Stromal cell of bone marrow (primary cell): Measurements from ENCODE around the gene MUCL3.
"Not testable (repeated sequence)": the region's sequence is repeated elsewhere in the genome, so short reads cannot be mapped to it uniquely, and the experiment has no call there.

Source experiments
- DNase-seq: peaks from one replicate; pipeline ENCODE4 v3.0.0-alpha.2; 2012; ENCODE audit warnings: low read depth

MUCL3 gene

DNA sequence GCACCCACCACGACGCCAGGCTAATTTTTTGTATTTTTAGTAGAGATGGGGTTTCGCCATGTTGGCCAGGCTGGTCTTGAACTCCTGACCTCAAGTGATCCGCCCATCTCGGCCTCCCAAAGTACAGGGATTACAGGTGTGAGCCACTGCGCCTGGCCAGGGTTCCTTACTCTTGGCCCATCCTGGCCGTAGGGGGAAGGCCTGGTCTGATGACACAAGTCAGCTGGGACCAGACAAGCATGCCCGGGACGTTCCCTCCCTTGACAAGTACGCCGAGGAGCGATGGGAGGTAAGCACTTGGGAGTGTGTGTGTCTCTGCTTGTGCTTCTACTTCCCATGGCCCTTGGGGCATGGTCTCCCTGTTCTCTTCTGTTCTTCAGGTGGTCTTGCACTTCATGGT lies 30.3 kb upstream of the MUCL3 start:
- DNase-seq: not testable (repeated sequence)

DNA sequence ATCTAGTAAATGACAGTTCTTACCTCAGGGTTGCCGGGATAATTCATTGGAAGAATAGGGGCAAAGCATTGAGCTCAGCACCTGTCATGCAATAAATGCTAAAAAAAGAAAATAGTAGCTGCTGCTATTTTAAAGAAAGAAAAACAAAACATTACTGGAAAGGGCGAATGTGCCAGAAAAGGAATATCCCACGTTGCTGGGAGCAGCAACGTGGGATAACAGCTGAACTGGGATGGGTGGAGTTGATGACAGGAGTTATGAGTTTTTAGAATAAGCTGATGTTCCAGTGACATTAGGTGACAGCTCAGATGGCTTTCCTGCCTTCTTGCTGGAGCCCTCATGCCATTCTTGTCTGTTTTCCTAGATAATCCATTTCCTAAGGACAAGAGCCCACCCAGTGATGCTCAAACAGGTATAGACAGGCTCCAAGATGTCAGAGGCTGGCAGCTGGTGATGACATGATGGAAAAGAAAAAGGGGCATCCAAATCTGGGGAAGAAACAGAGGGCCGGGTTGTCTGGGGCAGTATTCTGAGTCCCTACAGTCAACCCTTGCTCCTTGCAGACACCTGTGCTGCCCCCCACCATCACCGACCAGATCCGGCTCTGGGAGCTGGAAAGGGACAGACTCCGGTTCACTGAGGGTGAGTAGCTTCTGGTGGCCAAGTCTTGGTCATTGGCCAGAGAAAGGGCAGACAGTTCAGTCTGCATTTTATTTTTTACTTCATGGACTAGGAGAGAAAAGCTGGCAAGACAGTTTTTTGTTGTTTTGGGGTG lies 27.8 kb upstream of the MUCL3 start:
- no peak for DNase-seq

DNA sequence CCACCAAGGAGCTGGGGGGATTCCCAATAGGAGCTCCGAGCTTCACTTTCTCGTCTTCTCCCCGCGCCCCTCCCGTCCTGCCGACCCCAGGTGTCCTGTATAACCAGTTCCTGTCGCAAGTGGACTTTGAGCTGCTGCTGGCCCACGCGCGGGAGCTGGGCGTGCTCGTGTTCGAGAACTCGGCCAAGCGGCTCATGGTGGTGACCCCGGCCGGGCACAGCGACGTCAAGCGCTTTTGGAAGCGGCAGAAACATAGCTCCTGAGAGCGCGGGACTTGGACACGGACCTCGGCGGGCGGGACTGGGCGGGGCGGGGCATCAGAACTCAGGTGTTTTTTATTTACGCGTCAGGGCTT lies 27.1 kb upstream of the MUCL3 start:
- DNase-seq: no peak

DNA sequence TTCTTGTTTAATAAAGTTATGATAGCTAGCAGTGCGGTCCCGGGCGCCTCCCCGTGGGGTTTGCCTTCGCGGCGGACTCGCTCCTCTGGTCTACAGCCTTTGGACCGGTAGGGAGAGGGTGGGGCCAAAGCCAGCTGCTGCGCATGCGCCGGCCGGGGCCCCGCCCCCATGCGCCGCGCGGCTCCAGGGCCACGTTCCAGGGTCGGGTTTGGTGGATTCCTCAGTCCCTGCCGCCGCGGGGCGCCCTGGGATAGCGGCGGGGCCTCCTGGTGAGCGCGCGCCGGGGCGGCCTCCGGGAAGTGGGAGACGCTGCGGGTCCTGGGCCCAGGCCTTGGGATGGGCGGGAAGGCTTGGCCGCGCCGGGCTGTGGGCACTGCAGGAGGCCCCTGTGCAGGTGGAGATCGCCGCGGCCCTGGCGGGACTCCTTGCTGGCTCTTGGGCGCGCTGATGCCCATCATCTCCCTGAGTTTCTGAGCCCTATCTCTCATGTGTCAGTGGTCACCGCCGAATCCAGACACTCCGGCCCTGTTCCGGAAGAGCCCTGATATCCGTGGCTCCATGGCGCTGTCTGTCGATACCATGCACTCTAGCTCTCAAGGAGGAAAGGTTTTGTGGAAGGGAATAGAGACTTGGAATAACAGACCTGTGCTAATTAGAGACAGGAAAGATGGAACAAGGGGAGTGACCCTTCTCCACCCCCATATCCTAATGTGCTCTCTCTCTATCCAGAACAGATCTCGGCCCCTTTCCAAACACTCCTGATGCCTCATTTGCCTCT lies 26.5 kb upstream of the MUCL3 start, which contains the start of gene VARS2:
Gene VARS2, plus strand, starts transcription at position 163 of the 778 bp plus-strand sequence. Its CDS starts 599 bp downstream, at position 762.
- peak; percentile 81 for DNase-seq

DNA sequence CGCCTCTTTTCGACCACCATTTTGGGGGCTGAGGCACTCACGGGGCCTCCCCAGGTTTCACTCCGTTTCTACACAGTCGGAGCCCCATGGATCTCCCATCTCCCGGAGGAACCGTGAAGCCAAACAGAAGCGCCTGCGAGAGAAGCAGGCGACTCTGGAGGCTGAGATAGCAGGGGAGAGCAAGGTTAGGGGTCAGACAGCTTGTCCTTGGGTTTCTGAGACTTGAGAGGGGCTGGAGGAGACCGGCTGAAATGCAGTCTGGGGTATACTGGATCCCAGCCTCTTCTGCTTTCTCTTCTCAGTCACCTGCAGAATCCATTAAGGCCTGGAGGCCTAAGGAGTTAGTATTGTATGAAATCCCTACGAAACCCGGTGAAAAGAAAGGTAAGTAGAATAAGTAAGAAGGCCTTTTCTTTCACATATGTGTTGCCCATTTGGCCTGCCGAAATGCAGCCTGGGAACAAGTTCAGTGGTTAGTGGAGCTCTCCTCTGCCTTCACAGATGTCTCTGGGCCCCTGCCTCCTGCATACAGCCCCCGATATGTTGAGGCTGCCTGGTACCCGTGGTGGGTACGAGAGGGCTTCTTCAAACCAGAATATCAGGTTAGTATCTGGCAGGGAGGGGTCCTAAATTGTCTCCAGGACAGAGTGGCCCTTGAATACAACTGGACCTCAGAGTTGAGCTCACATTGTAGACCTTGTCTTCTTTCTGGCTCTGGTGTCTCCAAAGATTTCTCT lies 25.8 kb upstream of the MUCL3 start:
- DNase-seq: no peak

DNA sequence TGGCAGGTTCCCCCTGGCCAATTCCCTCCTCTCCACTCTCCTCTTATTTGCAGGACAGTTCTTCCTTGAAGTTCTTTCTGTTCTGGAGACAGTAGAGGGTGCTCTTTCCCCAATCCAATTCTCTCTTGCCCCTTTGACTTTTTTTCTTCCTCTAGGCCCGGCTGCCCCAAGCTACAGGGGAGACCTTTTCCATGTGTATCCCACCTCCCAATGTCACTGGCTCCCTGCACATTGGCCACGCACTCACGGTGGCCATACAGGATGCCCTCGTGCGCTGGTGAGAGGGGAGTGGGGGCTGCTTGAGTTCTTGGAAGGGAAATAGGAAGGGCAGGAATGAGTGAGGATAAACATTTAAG lies 25.2 kb upstream of the MUCL3 start:
- DNase-seq: peak; percentile 64

DNA sequence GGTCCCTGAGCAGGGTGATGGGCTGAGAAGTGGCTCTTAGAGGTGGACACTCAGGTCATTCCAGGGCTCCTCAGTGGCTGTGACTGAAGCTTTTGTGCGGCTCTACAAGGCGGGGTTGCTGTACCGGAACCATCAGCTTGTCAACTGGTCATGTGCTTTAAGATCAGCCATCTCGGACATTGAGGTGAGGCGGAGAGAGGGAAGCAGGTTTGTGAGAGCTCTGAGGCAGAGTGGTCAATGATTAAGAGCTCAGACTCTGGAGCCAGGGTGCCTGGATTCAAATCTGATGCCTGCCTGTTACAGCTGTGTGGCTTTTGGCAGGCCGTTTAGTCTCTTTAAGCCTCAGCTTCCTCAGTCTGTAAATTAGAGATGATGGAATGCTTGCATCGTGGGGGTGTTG lies 23.7 kb upstream of the MUCL3 start:
- DNase-seq: no peak

DNA sequence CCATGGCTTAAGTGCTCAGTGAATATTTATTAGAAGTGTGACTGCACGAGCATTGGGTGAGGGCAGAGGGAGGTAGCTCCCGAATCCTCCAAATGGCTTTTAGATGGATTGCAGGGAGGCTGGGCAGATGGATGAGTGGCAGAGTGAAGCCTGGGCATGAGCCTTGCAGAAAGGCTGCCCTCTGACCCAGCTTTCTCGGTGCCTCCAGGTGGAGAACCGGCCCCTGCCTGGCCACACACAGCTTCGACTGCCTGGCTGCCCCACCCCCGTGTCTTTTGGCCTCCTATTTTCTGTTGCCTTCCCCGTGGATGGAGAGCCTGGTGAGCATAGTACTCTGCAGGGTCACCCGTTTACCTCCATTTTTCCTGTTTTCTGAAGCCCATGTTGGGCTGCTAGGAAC lies 23.3 kb upstream of the MUCL3 start:
- DNase-seq: no peak

DNA sequence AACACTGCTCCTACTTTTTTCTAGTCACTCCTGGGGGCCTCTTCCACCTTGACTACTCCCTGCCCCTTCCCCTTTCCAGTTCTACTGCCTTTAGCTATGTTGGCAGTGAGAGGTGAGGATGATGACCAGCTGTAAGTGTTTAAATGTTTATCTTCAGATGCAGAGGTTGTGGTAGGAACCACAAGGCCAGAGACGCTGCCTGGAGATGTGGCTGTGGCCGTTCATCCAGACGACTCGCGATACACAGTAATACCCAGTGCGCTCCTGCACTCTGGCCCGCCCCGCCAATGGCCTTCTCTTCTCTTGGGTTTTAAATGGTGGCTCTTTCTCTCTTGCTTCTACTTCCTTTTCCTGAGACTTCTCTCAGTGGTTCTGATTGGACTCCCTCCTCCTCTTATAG lies 22.1 kb upstream of the MUCL3 start:
- no peak for DNase-seq

DNA sequence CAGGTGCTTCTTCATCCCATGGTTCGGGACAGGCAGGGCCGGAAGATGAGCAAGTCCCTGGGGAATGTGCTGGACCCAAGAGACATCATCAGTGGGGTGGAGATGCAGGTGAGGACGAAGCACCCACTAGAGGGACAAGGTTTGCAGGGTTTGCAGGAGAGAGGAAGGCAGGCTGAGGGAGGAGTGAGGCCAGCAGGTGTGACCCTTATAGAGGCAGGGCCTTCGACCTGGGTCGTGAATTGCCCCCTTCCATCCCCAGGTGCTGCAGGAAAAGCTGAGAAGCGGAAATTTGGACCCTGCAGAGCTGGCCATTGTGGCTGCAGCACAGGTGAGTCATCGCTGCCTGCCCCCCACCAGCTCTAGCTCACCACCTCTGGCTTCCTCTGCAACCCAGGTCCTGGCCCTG lies 18.3 kb upstream of the MUCL3 start:
- DNase-seq: no peak

DNA sequence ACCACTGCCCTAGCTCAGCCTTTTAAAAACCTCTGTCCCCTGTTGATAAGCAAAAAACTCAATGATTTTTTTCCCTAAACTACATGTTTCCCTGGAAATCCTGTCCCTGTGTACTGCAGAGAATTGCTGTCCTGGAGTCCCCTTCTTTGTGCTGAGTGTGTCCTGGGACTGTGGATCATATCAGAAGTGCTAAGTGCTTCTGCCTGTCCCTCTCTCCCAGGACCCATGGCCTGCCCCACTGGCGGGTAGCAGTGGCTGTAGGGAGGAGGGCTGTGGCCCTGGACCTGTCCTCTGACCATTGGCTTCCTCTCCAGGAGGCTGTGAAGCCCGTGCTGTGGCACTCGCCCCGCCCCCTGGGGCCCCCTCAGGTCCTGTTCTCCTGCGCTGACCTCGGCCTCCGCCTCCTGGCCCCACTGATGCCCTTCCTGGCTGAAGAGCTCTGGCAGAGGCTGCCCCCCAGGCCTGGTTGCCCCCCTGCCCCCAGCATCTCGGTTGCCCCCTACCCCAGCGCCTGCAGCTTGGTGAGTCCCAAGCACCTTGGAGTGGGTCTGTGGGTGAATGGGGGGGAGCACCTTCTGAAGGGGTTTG lies 16.6 kb upstream of the MUCL3 start:
- not testable (repeated sequence) for DNase-seq

DNA sequence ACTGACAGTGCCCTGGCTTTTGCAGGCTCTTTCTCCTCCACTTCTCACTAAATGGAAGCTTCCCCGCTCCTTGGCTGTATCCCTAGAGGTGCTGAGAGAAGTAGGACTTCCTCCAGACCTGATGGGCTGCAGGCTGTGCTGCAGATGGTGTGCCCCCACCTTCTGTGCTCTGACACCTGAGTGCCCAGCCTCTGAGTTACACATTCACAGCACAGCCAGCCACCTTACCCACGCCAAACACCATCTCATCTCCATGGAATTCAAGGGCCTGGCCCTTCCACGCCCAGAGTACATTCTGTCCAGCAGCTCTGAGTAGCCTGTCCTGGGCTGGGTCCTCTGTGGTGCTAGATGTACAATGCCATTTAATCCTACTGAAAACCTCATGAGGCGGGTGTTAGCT lies 14.1 kb upstream of the MUCL3 start:
- no peak for DNase-seq

DNA sequence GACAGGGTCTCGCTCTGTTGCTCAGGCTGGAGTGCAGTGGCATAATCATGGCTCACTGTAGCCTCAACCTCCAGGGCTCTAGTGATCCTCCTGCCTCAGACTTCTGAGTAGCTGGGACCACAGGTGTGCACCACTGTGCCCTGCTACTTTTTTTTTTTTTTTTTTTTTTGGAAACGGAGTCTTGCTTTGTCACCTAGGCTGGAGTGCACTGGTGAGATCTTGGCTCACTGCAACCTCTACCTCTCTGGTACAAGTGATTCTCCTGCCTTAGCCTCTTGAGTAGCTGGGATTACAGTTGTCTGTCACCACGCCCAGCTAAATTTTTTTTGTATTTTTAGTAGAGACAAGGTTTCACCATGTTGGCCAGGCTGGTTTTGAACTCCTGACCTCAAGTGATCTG lies 13.7 kb upstream of the MUCL3 start:
- DNase-seq: not testable (repeated sequence)

DNA sequence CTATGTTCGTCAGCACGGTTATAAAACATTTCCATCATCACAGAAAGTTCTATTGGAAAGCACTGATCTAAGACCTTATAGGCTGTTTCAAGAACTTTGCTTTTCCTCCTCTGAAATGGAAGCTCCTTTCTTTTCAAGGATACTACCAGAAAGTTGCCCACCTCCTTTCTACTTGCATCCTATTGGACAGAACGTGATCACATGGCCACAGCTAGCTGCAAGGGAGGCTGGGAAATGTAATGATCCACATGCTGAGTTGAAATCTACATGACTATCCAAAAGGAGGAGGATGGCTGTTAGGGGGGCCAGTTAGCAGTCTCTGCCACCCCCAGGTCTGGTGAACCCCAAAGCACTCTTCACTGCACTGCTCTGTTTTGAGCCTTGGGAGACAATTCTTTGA lies 12.1 kb upstream of the MUCL3 start:
- no peak for DNase-seq

DNA sequence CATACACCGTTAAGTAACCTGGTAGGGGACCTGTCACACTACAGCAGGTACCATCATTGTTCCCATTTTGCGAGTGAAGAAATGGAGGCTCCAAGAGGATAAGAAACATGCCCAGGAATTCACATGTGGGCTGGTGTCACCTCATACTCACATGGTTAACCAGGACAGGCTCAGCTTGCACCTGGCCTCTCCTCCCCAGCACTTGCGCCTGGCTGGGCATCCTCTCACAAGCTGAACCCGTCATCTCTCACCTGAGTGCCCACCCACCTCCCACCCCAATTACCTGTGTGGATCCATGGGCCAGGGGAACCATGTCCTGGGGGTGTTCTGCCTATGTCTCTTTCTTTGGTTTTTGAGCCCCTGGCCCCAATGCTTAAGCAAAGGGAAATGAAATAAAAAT lies 10.3 kb upstream of the MUCL3 start:
- no peak for DNase-seq

DNA sequence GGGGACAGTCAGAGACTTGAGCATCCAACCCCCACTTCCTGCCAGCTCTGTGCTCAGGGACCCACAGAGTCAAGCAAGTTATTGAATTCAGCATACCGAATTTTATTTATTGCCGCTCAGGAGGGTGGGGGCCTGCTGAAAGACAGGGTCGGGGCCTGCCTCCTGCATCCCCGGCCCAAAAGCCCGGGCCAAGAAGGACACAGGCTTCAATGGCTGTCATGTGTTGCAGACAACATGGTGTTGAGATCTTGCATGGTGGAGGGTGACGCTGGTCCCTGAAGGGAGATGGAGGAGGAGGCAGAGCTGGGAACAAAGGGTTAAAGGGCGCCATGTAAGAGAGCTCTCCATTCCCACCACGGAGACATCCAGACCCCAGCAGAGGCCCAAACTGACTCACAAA lies 9.5 kb upstream of the MUCL3 start:
- DNase-seq: no peak

DNA sequence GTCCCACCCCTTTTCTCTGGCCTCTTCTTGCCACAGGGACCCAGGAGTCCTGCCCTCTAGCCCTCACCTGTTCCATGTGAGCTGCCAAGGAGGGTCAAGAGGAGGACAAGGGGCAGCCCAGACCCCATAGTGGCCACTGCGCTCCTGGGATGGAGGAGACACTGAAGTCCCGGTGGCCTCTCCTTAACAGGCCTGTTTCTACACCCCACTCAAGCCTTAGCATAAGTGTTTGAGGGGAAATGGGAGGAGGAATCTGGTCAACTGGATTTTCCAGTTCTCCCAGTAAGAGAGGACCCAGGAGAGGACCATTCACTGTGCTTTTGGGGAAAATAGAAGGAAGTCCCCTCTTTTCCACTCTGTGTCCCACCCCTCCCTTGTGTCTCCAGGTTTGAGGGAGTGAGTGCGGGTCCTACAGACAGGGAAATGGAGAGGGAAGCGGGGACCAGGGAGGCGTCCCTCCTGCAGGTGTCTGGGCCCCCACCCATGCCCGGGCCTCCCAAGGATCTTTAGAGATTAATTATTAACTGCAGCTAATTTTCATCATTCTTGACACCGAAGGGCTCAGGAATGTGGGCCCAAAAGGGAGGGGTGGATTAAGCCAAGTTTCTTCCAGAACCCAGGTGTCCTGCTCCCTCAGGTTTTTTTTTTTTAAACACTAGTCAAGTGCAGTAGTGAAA lies 8.7 kb upstream of the MUCL3 start, which contains the start of gene SFTA2:
Gene SFTA2, minus strand, starts transcription at position 202 of the 677 bp plus-strand sequence. Its CDS starts 74 bp downstream, at position 128.
- DNase-seq: no peak

DNA sequence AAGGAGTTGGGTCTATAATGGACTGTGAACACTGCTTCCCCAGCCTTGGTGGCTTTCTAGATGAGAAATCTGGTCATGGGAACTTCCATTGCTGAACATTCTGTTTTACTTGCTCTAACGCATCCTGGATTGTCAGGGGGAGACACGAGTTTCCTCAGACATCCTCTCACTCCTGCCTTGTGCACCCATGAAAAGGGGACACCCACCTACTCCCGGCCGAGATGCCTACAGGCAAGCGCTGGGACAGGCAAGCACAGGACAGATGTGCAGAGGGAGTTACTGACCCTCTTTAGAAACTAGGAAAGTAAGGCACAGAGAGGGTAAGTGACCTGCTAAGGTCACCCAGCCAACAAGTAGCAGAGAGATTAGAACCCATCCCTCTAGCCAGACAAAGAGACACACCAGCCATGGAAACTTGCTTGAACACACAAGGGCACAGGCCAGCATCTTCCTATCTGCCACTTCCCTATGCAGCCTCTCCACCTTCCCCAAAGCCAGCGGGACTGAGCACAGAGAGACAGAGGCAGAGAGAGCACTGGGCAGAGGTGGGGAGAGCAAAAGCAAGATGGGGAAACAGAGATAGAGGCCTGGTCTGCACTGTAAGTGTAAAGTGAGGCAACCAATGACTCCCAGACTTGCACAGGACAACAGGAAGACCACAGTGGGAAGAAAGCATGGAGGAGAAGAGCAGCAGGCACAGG lies 8.0 kb upstream of the MUCL3 start:
- no peak for DNase-seq

DNA sequence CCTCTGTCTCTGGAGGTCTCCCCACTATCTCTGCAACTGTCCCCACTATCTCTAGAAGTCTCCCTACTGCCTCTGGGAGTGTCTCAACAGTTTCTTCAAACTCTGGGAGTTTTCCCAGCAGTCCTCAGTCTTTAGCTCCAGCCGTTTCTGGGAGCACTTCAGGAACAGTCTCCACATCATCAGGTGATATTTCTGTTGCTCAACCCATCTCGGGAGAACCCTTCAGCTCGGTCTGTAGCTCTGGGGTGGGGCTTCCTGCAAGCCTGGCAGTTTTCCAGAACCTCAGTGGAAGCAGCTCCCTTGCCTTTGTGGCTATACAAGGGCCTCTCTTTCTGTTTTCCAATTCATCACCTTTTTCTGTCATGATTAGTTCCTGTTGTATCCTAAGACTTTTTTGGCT lies 5.8 kb upstream of the MUCL3 start:
- DNase-seq: no peak

DNA sequence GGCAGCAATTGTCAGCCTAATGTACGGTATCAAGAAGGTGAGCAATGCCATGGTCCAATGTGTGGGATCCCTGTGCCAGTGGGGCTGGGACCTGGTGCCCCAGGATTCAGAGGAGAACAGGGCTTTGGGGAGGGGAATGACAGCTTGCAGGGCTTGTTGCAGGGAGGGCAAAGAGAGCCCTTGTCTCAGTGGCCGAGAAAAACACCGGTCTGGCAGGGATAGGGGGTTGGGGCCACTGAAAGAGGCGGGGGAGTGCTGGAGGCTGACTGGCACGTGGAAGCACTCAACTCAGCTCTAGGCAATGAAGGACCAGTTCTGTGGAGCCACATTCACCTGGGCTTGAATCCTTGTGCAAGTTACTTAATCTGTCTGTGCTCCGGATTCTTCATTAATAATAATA lies 3.5 kb upstream of the MUCL3 start:
- no peak for DNase-seq

DNA sequence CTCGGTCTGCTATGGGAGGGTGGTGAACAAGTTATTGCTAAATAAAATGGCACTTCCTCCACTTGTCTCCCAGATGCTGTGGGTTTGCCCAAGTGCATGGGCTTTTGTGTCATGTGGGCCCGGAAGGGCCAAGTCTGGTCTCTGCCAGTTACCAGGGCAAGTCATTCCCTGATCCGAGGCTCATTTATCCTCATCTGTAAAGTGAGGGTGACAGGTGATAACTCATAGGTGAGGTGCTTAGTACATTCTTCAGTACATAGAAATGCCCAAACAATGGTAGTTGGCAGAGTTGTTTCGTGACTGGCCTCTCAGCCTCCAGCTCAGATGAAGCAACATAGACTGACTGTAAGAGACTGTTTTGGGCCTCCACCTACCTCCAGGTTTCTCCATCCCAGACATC lies 2.0 kb upstream of the MUCL3 start:
- DNase-seq: no peak
